H1 (cell line): ENCODE measurements around the gene CCDC106. TPM values are rescaled to one million over a fixed set of nuclear protein-coding genes. Genes with fewer than 3 reads are reported as not detected.

Source experiments
- MAFK ChIP-seq: IDR thresholded peaks from 2 replicates; pipeline ENCODE4 v1.6.1; 2012; ENCODE audit warnings: low read depth, mild to moderate bottlenecking, improper control_type of control experiment, low read length
- TAF1 ChIP-seq: IDR thresholded peaks from 2 replicates; pipeline ENCODE4 v1.6.1; 2011; ENCODE audit warnings: mild to moderate bottlenecking, low read depth, low read length
- polyA plus RNA-seq, 7 experiments: library from polyadenylated mRNA; depleted of rRNA in 3 of 7; stranded (reverse) in 5 of 7; unstranded in 2 of 7; fragments of >200 nt in 5 of 7; fragments of 200-250 nt in 2 of 7; gene quantifications; 1 replicate in 5 of 7; 2 replicates in 1 of 7; 4 replicates in 1 of 7; pipeline versions ENCODE4 v1.2.1 to v1.2.3, GENCODE V29; 2011 to 2013; ENCODE audit warnings: missing spikeins in 2 of 7, mixed read lengths in 2 of 7
- total RNA-seq: library from RNA; stranded (reverse); fragmentation: NEBNext Ultra II Directional; extraction: Animal tissue kit (Norgen Biotek cat#: 25700); gene quantifications from 2 replicates; pipeline ENCODE4 v1.2.1, GENCODE V29; 2021
- TF ChIP-seq, protein P1 (sequence below): fragments of 300-600 bp; sonication (generic); IDR thresholded peaks from 2 replicates; pipeline ENCODE4 v1.7.1; 2012; ENCODE audit warnings: low read length, moderate library complexity, mild to moderate bottlenecking, inconsistent platforms; ENCODE audit not compliant: insufficient replicate concordance

CCDC106 gene
- total and polyA plus RNA-seq, 2 of the 8 experiments (the other 6 are each of a cell fraction or from before 2014, with no cell fraction given): 12.0 to 20.1 TPM

DNA sequence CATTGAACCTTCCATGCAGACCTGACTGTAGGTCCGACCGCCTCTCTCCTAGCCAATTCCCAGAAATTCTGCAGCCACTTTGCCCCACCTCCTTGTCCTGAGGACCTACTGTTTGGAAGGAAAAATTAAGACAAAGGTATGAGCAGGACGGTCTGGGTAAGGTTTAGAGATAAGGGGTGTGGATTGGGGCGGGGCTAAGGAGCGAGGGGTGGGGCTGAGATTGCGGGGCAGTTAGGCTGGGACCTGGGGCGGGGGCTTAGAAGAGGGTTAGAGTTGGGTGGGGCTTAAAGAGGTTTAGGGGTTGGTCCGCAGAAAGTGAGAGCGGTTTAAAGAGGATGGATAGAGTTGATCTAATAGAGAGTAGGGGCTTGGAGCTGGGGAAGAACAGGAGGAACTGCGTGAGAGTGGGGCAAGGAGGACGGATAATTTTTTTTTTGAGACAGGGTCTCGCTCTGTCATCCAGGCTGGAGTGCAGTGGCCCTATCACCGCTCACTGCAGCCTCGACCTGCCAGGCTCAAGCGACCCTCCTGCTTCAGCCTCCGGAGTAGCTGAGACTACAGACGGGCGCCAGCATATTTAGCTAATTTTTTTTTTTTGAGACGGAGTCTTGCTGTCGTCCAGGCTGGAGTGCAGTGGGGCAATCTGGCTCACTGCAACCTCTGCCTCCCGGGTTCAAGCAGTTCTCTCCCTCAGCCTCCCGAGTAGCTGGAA is 44.3 kb upstream of the CCDC106 start (continued):
- TF ChIP-seq, protein P1, sequence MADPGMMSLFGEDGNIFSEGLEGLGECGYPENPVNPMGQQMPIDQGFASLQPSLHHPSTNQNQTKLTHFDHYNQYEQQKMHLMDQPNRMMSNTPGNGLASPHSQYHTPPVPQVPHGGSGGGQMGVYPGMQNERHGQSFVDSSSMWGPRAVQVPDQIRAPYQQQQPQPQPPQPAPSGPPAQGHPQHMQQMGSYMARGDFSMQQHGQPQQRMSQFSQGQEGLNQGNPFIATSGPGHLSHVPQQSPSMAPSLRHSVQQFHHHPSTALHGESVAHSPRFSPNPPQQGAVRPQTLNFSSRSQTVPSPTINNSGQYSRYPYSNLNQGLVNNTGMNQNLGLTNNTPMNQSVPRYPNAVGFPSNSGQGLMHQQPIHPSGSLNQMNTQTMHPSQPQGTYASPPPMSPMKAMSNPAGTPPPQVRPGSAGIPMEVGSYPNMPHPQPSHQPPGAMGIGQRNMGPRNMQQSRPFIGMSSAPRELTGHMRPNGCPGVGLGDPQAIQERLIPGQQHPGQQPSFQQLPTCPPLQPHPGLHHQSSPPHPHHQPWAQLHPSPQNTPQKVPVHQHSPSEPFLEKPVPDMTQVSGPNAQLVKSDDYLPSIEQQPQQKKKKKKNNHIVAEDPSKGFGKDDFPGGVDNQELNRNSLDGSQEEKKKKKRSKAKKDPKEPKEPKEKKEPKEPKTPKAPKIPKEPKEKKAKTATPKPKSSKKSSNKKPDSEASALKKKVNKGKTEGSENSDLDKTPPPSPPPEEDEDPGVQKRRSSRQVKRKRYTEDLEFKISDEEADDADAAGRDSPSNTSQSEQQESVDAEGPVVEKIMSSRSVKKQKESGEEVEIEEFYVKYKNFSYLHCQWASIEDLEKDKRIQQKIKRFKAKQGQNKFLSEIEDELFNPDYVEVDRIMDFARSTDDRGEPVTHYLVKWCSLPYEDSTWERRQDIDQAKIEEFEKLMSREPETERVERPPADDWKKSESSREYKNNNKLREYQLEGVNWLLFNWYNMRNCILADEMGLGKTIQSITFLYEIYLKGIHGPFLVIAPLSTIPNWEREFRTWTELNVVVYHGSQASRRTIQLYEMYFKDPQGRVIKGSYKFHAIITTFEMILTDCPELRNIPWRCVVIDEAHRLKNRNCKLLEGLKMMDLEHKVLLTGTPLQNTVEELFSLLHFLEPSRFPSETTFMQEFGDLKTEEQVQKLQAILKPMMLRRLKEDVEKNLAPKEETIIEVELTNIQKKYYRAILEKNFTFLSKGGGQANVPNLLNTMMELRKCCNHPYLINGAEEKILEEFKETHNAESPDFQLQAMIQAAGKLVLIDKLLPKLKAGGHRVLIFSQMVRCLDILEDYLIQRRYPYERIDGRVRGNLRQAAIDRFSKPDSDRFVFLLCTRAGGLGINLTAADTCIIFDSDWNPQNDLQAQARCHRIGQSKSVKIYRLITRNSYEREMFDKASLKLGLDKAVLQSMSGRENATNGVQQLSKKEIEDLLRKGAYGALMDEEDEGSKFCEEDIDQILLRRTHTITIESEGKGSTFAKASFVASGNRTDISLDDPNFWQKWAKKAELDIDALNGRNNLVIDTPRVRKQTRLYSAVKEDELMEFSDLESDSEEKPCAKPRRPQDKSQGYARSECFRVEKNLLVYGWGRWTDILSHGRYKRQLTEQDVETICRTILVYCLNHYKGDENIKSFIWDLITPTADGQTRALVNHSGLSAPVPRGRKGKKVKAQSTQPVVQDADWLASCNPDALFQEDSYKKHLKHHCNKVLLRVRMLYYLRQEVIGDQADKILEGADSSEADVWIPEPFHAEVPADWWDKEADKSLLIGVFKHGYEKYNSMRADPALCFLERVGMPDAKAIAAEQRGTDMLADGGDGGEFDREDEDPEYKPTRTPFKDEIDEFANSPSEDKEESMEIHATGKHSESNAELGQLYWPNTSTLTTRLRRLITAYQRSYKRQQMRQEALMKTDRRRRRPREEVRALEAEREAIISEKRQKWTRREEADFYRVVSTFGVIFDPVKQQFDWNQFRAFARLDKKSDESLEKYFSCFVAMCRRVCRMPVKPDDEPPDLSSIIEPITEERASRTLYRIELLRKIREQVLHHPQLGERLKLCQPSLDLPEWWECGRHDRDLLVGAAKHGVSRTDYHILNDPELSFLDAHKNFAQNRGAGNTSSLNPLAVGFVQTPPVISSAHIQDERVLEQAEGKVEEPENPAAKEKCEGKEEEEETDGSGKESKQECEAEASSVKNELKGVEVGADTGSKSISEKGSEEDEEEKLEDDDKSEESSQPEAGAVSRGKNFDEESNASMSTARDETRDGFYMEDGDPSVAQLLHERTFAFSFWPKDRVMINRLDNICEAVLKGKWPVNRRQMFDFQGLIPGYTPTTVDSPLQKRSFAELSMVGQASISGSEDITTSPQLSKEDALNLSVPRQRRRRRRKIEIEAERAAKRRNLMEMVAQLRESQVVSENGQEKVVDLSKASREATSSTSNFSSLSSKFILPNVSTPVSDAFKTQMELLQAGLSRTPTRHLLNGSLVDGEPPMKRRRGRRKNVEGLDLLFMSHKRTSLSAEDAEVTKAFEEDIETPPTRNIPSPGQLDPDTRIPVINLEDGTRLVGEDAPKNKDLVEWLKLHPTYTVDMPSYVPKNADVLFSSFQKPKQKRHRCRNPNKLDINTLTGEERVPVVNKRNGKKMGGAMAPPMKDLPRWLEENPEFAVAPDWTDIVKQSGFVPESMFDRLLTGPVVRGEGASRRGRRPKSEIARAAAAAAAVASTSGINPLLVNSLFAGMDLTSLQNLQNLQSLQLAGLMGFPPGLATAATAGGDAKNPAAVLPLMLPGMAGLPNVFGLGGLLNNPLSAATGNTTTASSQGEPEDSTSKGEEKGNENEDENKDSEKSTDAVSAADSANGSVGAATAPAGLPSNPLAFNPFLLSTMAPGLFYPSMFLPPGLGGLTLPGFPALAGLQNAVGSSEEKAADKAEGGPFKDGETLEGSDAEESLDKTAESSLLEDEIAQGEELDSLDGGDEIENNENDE: no peak
- 0 out of 2 replicates have a peak, but pooled peaks have one; percentile 18 for TF ChIP-seq TAF1
- no peak for TF ChIP-seq MAFK
